ENCODE measurements around the gene MSANTD2. TPM values are rescaled to one million over a fixed set of nuclear protein-coding genes. Genes with fewer than 3 reads are reported as not detected.

The MSANTD2 gene
- total RNA-seq, 1 experiment from 2014 or later: 32.6 TPM

GRCh38 chr11:124757320-124757719 is 42.9 kb downstream of the MSANTD2 start:
- peaks cover 35% of the 10 kb centered on the region for H3K4me1 ChIP-seq (ENCODE audit: insufficient read depth, low read length)
- no TSS peak for BruUV-seq (replicated peaks)
- ChIA-PET CTCF (no interaction called here), POLR2A (ENCODE audit: unreplicated experiment) (no interaction called here)
- no peak overlapping the region for H3K27ac ChIP-seq (ENCODE audit: low read length)
- DNase-seq (no peak), ATAC-seq (no peak)
- no peaks in the 10 kb centered on the region for H4K20me1 ChIP-seq (ENCODE audit: low read length)
- TF ChIP-seq, protein P1, sequence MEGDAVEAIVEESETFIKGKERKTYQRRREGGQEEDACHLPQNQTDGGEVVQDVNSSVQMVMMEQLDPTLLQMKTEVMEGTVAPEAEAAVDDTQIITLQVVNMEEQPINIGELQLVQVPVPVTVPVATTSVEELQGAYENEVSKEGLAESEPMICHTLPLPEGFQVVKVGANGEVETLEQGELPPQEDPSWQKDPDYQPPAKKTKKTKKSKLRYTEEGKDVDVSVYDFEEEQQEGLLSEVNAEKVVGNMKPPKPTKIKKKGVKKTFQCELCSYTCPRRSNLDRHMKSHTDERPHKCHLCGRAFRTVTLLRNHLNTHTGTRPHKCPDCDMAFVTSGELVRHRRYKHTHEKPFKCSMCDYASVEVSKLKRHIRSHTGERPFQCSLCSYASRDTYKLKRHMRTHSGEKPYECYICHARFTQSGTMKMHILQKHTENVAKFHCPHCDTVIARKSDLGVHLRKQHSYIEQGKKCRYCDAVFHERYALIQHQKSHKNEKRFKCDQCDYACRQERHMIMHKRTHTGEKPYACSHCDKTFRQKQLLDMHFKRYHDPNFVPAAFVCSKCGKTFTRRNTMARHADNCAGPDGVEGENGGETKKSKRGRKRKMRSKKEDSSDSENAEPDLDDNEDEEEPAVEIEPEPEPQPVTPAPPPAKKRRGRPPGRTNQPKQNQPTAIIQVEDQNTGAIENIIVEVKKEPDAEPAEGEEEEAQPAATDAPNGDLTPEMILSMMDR (conservative IDR thresholded peaks at IDR 0.05; ENCODE audit: low read depth, low read length): no peak
- H3K4me2 ChIP-seq (ENCODE audit: low read length): no peak overlapping the region
- no peak overlapping the region for H3K4me3 ChIP-seq (ENCODE audit: low read length)
- no peaks in the 10 kb centered on the region for H3K9me2 ChIP-seq (replicated peaks; ENCODE audit: low read length)
- no peaks in the 10 kb centered on the region for H3F3A ChIP-seq (ENCODE audit: low read length, unreplicated experiment)
- H3K9ac ChIP-seq (ENCODE audit: low read length): no peak overlapping the region
- no peaks in the 10 kb centered on the region for H3K9me3 ChIP-seq (ENCODE audit: low read length)
- H2AFZ ChIP-seq (ENCODE audit: low read length): no peak overlapping the region
- intact Hi-C loops (cut with micrococcal nuclease): no loop called here
- no peaks in the 10 kb centered on the region for H3K27me3 ChIP-seq (ENCODE audit: low read length)
- H3K36me3 ChIP-seq (ENCODE audit: low read depth, low read length): no peaks in the 10 kb centered on the region
- H3K79me2 ChIP-seq (ENCODE audit: low read length): no peaks in the 10 kb centered on the region

DNA sequence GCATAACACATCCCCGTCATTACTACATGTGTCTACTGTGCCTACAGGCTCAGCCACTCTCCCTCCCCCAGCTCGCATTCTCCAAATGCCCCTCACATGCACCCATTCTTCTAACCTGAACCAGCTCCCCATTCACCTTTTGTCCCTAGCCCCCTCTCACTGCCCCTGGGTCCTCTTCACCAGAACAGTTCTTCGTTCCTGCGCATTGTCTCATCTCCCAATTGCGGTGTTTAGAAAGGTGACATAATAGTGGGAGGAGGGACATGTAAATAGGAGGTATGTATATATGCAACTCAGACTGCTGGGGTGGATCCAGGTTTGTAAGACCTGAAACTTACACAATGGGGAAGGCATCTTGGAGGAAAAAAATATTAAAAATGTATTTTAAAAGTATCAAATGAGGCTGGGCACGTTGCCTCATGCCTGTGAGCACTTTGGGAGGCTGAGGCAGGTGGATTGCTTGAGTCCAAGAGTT is 43.4 kb downstream of the MSANTD2 start:
- Histone ChIP-seq H3K4me3 (ENCODE audit: low read length) (no peak overlapping the region), H3K36me3 (ENCODE audit: low read depth, low read length) (no peaks in the 10 kb centered on the region), H2AFZ (ENCODE audit: low read length) (no peak overlapping the region), H3K27me3 (ENCODE audit: low read length) (no peaks in the 10 kb centered on the region), H4K20me1 (ENCODE audit: low read length) (no peaks in the 10 kb centered on the region), H3K9me2 (replicated peaks; ENCODE audit: low read length) (no peaks in the 10 kb centered on the region), H3F3A (ENCODE audit: low read length, unreplicated experiment) (no peaks in the 10 kb centered on the region), H3K79me2 (ENCODE audit: low read length) (no peaks in the 10 kb centered on the region), H3K27ac (ENCODE audit: low read length) (no peak overlapping the region), H3K9me3 (ENCODE audit: low read length) (no peaks in the 10 kb centered on the region), H3K4me1 (ENCODE audit: insufficient read depth, low read length) (peaks cover 33% of the 10 kb centered on the region), H3K4me2 (ENCODE audit: low read length) (no peak overlapping the region), H3K9ac (ENCODE audit: low read length) (no peak overlapping the region)
- intact Hi-C loops (cut with micrococcal nuclease): no loop called here
- TF ChIP-seq EZH2 (IDR thresholded peaks at IDR 0.05; ENCODE audit: low read length, unreplicated experiment) (no peak), EZH2phosphoT487 (IDR thresholded peaks at IDR 0.05; ENCODE audit: borderline replicate concordance, low read length) (no peak)
- TF ChIP-seq, protein P1 (conservative IDR thresholded peaks at IDR 0.05; ENCODE audit: low read depth, low read length): no peak
- no TSS peak for BruUV-seq (replicated peaks)
- ATAC-seq (no peak), DNase-seq (no peak)
- ChIA-PET POLR2A (ENCODE audit: unreplicated experiment) (no interaction called here), CTCF (no interaction called here)

- ATAC-seq: no peak
Observed at GRCh38 chr11:124756033-124756752, 44.0 kb downstream of the MSANTD2 start.

More at GRCh38 chr11:124756033-124756752, 44.0 kb downstream of the MSANTD2 start:
- no peak overlapping the region for H3K27ac ChIP-seq (ENCODE audit: low read length)
- H3F3A ChIP-seq (ENCODE audit: low read length, unreplicated experiment): no peaks in the 10 kb centered on the region
- no peaks in the 10 kb centered on the region for H4K20me1 ChIP-seq (ENCODE audit: low read length)
- DNase-seq: no peak
- no peak overlapping the region for H3K4me2 ChIP-seq (ENCODE audit: low read length)
- H3K9me3 ChIP-seq (ENCODE audit: low read length): no peaks in the 10 kb centered on the region
- TF ChIP-seq EZH2phosphoT487 (IDR thresholded peaks at IDR 0.05; ENCODE audit: borderline replicate concordance, low read length) (no peak), EZH2 (IDR thresholded peaks at IDR 0.05; ENCODE audit: low read length, unreplicated experiment) (no peak)
- TF ChIP-seq, protein P1 (conservative IDR thresholded peaks at IDR 0.05; ENCODE audit: low read depth, low read length): no peak
- H3K79me2 ChIP-seq (ENCODE audit: low read length): no peaks in the 10 kb centered on the region
- H3K27me3 ChIP-seq (ENCODE audit: low read length): no peaks in the 10 kb centered on the region
- H3K9ac ChIP-seq (ENCODE audit: low read length): no peak overlapping the region
- ChIA-PET POLR2A (ENCODE audit: unreplicated experiment) (no interaction called here), CTCF (no interaction called here)
- no peak overlapping the region for H2AFZ ChIP-seq (ENCODE audit: low read length)
- peaks cover 29% of the 10 kb centered on the region for H3K4me1 ChIP-seq (ENCODE audit: insufficient read depth, low read length)
- H3K36me3 ChIP-seq (ENCODE audit: low read depth, low read length): no peaks in the 10 kb centered on the region
- H3K9me2 ChIP-seq (replicated peaks; ENCODE audit: low read length): no peaks in the 10 kb centered on the region
- intact Hi-C loops (cut with micrococcal nuclease): no loop called here
- no peak overlapping the region for H3K4me3 ChIP-seq (ENCODE audit: low read length)
- BruUV-seq (replicated peaks): no TSS peak

All from PC-3 (cell line).